Mesothelial cell of epicardium (in vitro differentiated cells): ENCODE results near the gene TTC5. TPM values are rescaled to one million over a fixed set of nuclear protein-coding genes. Genes with fewer than 3 reads are reported as not detected.
A peak's percentile ranks its signal among the peaks of the same experiment; 100 is the strongest.

Experiments
- DNase-seq, 2 experiments: peaks; one replicate each; pipeline ENCODE4 v3.0.0; 2021; ENCODE audit warnings: low spot score in 2 of 2; ENCODE audit not compliant: unreplicated experiment in 2 of 2
- H3K27ac Mint-ChIP-seq: 2 replicates; pipeline ENCODE4 v1.8.0; 2021; ENCODE audit warnings: mixed read lengths
- H3K27me3 Mint-ChIP-seq: 2 replicates; pipeline ENCODE4 v1.8.0; 2021; ENCODE audit warnings: low read depth, mixed read lengths
- H3K36me3 Mint-ChIP-seq: 2 replicates; pipeline ENCODE4 v1.8.0; 2021; ENCODE audit warnings: mixed read lengths
- H3K4me1 Mint-ChIP-seq: 2 replicates; pipeline ENCODE4 v1.8.0; 2021; ENCODE audit warnings: mixed read lengths
- H3K4me3 Mint-ChIP-seq: 2 replicates; pipeline ENCODE4 v1.8.0; 2021; ENCODE audit warnings: mild to moderate bottlenecking, moderate library complexity, mixed read lengths
- H3K9me3 Mint-ChIP-seq: 2 replicates; pipeline ENCODE4 v1.8.0; 2021; ENCODE audit warnings: mixed read lengths
- total RNA-seq: library from RNA; stranded (reverse); gene quantifications from 3 replicates; pipeline ENCODE4 v1.2.1, GENCODE V29; 2021
- TF ChIP-seq, protein P1 (sequence below): fragments of 200-600 bp; sonication (generic); IDR thresholded peaks from one replicate; pipeline ENCODE4 v1.5.0; 2021; ENCODE audit warnings: antibody characterized with exemption; ENCODE audit not compliant: unreplicated experiment

Gene TTC5
- total RNA-seq, 1 donor from 2014 or later = 30.0 TPM

DNA sequence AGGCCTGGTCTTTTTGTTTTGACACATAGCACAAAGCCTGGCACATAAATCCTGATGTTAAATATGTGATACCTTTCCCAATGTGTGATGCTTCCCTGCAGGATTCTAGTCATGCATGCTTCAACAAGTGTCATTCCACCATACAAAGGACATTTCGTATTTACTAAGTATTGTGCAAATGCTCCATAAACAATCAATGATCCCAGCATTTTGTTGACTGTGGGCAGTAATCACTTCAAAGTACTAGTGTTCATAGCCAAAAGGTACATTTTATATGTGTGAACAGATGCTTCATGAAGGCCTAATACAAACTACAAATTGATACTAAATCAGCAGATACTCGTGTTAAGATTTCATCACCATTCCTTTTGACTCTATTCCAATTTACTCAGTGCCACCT, 23.0 kb upstream of the TTC5 start:
- H3K4me3 Mint-ChIP-seq = no peak overlapping the region
- TF ChIP-seq, protein P1, sequence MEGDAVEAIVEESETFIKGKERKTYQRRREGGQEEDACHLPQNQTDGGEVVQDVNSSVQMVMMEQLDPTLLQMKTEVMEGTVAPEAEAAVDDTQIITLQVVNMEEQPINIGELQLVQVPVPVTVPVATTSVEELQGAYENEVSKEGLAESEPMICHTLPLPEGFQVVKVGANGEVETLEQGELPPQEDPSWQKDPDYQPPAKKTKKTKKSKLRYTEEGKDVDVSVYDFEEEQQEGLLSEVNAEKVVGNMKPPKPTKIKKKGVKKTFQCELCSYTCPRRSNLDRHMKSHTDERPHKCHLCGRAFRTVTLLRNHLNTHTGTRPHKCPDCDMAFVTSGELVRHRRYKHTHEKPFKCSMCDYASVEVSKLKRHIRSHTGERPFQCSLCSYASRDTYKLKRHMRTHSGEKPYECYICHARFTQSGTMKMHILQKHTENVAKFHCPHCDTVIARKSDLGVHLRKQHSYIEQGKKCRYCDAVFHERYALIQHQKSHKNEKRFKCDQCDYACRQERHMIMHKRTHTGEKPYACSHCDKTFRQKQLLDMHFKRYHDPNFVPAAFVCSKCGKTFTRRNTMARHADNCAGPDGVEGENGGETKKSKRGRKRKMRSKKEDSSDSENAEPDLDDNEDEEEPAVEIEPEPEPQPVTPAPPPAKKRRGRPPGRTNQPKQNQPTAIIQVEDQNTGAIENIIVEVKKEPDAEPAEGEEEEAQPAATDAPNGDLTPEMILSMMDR = no peak
- DNase-seq = no peak
- no peak overlapping the region for H3K27ac Mint-ChIP-seq
- no peaks in the 10 kb centered on the region for H3K9me3 Mint-ChIP-seq
- H3K4me1 Mint-ChIP-seq = peaks cover 25% of the 10 kb centered on the region
- no peaks in the 10 kb centered on the region for H3K27me3 Mint-ChIP-seq
- peaks cover 11% of the 10 kb centered on the region for H3K36me3 Mint-ChIP-seq

DNA sequence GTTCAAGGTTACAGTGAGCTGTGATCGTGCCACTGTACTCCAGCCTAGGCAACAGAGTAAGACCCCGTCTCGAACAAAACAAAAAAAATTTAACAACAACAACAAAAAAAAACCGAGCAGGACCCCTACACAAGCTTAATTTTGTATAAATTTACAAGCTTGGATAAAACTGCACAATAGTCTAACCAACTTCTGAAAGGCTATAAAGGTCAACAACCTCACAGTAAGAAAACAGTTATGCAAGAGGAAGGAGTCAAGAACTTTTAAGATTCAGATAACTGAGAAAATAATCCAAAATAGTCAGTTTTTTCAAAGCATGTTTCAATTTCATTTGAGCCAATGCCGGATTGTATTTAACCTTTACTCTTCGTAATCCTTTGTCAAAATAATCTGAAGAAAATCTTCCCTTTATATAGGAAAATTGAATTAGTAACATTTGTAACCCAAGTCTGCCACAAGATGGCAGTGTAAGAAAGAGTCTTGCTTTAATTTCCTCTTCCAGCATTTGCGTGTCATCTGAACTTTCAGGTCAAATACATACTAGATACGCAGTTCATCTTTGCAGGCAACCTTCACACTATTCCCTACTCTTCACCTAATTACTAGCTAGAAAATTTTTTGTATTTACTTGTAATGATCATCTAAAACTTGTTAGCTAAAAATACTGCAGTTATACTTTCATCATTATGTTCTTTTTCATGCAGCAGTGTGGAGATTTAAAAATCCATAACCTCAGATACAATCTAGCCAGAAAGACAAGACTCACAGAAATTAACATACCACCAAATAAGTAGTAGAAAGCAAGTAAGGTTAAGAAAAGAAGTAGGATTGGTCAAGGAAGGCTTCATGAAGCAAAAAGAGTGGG, 21.5 kb upstream of the TTC5 start:
- no peak for DNase-seq
- no peaks in the 10 kb centered on the region for H3K9me3 Mint-ChIP-seq
- H3K4me3 Mint-ChIP-seq = no peak overlapping the region
- TF ChIP-seq, protein P1 = peak; percentile 84
- H3K27ac Mint-ChIP-seq = peak overlapping the region; percentile 71
- H3K4me1 Mint-ChIP-seq = peaks cover 20% of the 10 kb centered on the region
- H3K36me3 Mint-ChIP-seq = peaks cover 17% of the 10 kb centered on the region
- no peaks in the 10 kb centered on the region for H3K27me3 Mint-ChIP-seq

DNA sequence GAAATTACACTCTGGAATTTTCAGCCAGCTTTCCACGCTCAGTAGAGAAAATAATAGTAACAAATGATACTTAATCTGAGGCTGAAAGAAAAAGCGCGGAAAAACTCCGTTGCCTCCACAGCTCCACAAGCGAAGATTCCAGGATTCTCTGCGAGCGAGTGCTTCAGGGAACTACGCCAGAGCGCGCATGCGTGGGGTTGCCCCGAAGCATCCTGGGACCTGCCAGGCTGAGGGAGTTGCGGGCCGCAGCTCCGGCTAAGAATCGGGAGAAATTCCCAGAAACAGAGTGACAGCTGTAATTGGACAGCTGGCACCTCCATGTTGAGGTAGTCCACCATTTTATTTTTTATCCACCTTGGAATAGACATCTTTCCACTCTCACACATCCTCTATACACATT, 12.0 kb upstream of the TTC5 start:
- no peak for DNase-seq
- no peaks in the 10 kb centered on the region for H3K27me3 Mint-ChIP-seq
- no peak overlapping the region for H3K27ac Mint-ChIP-seq
- H3K4me3 Mint-ChIP-seq = no peak overlapping the region
- no peaks in the 10 kb centered on the region for H3K9me3 Mint-ChIP-seq
- H3K4me1 Mint-ChIP-seq = no peaks in the 10 kb centered on the region
- TF ChIP-seq, protein P1 = no peak
- peaks cover 32% of the 10 kb centered on the region for H3K36me3 Mint-ChIP-seq

DNA sequence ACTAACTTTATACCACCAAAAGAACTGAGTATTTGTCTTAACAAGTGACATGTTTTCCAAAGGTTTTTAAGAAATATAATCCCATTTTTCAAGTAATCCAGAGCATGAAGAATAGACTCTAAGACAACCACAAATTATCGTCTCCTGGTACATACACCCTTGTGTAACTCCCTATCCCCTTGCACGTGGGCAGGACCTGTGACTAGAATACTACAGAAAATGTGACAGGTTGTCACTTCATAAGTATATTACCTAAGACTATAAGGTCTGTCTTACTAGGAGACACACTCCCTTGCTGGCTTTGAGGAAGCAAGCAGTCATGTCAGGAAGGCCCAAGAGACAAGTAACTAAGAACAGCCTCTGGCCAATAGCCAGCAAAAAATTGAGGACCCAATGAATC, 8.3 kb upstream of the TTC5 start:
- no peaks in the 10 kb centered on the region for H3K9me3 Mint-ChIP-seq
- peaks cover 34% of the 10 kb centered on the region for H3K36me3 Mint-ChIP-seq
- no peak overlapping the region for H3K27ac Mint-ChIP-seq
- H3K4me1 Mint-ChIP-seq = no peaks in the 10 kb centered on the region
- no peak for DNase-seq
- H3K4me3 Mint-ChIP-seq = no peak overlapping the region
- TF ChIP-seq, protein P1 = no peak
- H3K27me3 Mint-ChIP-seq = no peaks in the 10 kb centered on the region

DNA sequence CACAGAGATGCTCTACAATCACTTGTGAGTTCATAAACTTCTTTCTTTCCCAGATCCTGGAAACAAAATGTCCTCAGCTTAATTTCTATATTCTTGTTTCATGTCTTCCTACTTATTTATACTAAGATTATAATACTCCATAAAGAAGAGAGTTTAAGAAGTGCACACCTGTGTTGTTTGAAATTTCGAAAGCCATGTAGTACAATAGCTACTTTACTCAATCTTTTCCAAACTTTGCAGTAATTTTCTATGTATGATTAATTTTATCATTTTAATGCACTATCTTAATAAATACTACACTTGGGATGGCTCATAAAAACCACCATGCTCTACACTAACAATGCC, 300 bp upstream of the TTC5 start:
- Mint-ChIP-seq H3K9me3 (peaks cover 4% of the 10 kb centered on the region), H3K4me3 (peak overlapping the region; percentile 82), H3K27me3 (no peaks in the 10 kb centered on the region), H3K27ac (no peak overlapping the region), H3K36me3 (peaks cover 13% of the 10 kb centered on the region), H3K4me1 (peaks cover 19% of the 10 kb centered on the region)
- no peak for DNase-seq
- TF ChIP-seq, protein P1 = no peak
